Breast epithelium (tissue), 4 donors: ENCODE data around the gene SLC5A9. TPM values are rescaled to one million over a fixed set of nuclear protein-coding genes. Genes with fewer than 3 reads are reported as not detected.

ENCODE experiments used
- DNase-seq, 2 donors: peaks; one replicate each; pipeline ENCODE4 v3.0.0-alpha.2; 2019; ENCODE audit warnings: low spot score in 2 of 2
- H3K27ac ChIP-seq, 2 donors: fragments of 200-600 bp; sonication (generic) in 1 of 2; one replicate each; pipeline ENCODE4 v1.5.1; 2016 to 2019; ENCODE audit warnings: mild to moderate bottlenecking in 1 of 2
- H3K27me3 ChIP-seq, 2 donors: fragments of 200-600 bp; sonication (generic) in 1 of 2; one replicate each; pipeline versions ENCODE4 v1.5.1 to v1.6.0; 2017 to 2019; ENCODE audit warnings: control low read depth in 1 of 2, mild to moderate bottlenecking in 1 of 2
- H3K36me3 ChIP-seq: fragments of 200-600 bp; one replicate; pipeline ENCODE4 v1.5.1; 2019
- H3K4me1 ChIP-seq, 2 donors: fragments of 200-600 bp; sonication (generic); one replicate each; pipeline ENCODE4 v1.5.1; 2016 to 2019; ENCODE audit warnings: control low read depth in 1 of 2
- H3K4me3 ChIP-seq, 3 donors: fragments of 200-600 bp; sonication (generic); 1 replicate in 2 of 3; 2 replicates in 1 of 3; pipeline ENCODE4 v1.5.1; 2016 to 2019; ENCODE audit warnings: mild to moderate bottlenecking in 3 of 3, moderate library complexity in 2 of 3
- H3K9me3 ChIP-seq, 2 donors: fragments of 200-600 bp; sonication (generic) in 1 of 2; one replicate each; pipeline ENCODE4 v1.5.1; 2016 to 2019; ENCODE audit warnings: control low read depth in 1 of 2
- POLR2A ChIP-seq: fragments of 450-650 bp; IDR thresholded peaks from one replicate; pipeline ENCODE4 v1.6.1; 2016; ENCODE audit warnings: antibody characterized with exemption, mild to moderate bottlenecking, moderate library complexity
- POLR2AphosphoS5 ChIP-seq, 3 donors: sonication (generic); formaldehyde crosslinking; IDR thresholded peaks; one replicate each; pipeline ENCODE4 v1.6.1; 2017; ENCODE audit warnings: antibody characterized with exemption in 3 of 3
- intact Hi-C: fragments of 100-400 bp; cut with DNase I; formaldehyde crosslinking; loops from one replicate; pipeline ENCODE4 v1.15.1; 2023; ENCODE audit warnings: low total_unique reads
- total RNA-seq, 3 donors: library from RNA; depleted of rRNA; stranded (reverse); fragments of >200 nt; gene quantifications; one replicate each; pipeline ENCODE4 v1.1.0, GENCODE V29; 2016
- TF ChIP-seq, protein P1 (sequence below), 3 donors: fragments of 450-650 bp; IDR thresholded peaks; one replicate each; pipeline ENCODE4 v1.5.1; 2016 to 2017; ENCODE audit warnings: antibody characterized with exemption in 3 of 3, mild to moderate bottlenecking in 3 of 3, moderate library complexity in 3 of 3

Gene SLC5A9
- total RNA-seq, 3 donors from 2014 or later = 0.16 to 0.73 TPM; not detected in 1

DNA sequence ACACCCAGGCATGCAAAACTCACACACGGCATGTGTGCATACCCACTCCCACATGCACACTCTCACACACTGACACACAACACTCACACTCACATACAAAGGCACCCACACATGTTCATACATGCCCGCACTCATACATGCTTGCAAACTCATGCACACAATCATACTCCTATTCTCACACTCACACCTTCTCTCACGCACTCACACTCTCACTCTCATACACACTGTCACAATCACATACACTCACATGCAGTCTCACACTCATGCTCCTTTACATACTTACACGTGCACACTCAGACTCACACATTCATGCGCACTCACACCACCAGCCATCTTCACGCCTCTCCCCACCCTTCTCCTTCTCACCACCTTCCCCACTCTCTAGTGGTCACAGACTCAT is 3.1 kb downstream of the SLC5A9 start:
- no peak for TF ChIP-seq POLR2AphosphoS5 (IDR thresholded peaks at IDR 0.05)
- no peak for TF ChIP-seq POLR2A
- TF ChIP-seq, protein P1, sequence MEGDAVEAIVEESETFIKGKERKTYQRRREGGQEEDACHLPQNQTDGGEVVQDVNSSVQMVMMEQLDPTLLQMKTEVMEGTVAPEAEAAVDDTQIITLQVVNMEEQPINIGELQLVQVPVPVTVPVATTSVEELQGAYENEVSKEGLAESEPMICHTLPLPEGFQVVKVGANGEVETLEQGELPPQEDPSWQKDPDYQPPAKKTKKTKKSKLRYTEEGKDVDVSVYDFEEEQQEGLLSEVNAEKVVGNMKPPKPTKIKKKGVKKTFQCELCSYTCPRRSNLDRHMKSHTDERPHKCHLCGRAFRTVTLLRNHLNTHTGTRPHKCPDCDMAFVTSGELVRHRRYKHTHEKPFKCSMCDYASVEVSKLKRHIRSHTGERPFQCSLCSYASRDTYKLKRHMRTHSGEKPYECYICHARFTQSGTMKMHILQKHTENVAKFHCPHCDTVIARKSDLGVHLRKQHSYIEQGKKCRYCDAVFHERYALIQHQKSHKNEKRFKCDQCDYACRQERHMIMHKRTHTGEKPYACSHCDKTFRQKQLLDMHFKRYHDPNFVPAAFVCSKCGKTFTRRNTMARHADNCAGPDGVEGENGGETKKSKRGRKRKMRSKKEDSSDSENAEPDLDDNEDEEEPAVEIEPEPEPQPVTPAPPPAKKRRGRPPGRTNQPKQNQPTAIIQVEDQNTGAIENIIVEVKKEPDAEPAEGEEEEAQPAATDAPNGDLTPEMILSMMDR (IDR thresholded peaks at IDR 0.05) = no peak
- Histone ChIP-seq H3K27ac (no peak overlapping the region), H3K4me1 (no peaks in the 10 kb centered on the region), H3K27me3 (no peaks in the 10 kb centered on the region), H3K4me3 (no peak overlapping the region), H3K36me3 (no peaks in the 10 kb centered on the region), H3K9me3 (no peaks in the 10 kb centered on the region)
- no peak for DNase-seq
- intact Hi-C loops = no loop called here

DNA sequence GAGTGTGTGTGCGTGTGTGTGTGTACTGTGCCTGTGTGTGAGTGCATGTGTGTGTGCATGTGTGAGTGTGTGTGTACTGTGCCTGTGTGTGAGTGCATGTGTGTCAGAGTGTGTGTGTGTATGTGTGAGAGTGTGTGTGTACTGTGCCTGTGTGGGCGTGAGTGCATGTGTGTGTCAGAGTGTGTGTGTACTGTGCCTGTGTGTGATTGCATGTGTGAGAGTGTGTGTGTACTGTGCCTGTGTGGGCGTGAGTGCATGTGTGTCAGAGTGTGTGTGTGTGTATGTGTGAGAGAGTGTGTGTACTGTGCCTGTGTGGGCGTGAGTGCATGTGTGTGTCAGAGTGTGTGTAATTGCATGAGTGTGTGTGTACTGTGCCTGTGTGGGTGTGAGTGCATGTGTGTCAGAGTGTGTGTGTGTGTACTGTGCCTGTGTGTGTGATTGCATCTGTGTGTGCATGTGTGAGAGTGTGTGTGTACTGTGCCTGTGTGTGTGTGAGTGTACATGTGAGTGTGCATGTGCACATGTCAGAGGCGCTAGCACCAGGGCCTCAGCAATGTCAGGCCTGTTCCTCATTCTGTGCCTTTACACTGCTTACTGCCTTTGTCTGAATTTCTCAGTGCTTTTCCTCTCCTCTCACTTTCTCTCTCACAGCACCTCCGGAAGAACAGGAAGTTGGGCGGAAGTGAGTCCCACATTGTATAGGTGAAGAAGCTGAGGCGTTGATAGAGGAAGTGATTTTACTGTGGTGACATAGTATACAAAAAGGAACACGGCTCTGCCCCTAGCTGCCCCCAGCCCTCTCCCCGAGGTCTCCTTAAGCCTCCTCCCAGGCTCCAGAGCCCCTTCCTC is 4.9 kb downstream of the SLC5A9 start:
- Histone ChIP-seq H3K36me3 (no peaks in the 10 kb centered on the region), H3K4me3 (no peak overlapping the region), H3K4me1 (no peaks in the 10 kb centered on the region), H3K9me3 (no peaks in the 10 kb centered on the region), H3K27me3 (no peaks in the 10 kb centered on the region), H3K27ac (no peak overlapping the region)
- no peak for DNase-seq
- TF ChIP-seq POLR2A (no peak), POLR2AphosphoS5 (IDR thresholded peaks at IDR 0.05) (no peak)
- TF ChIP-seq, protein P1 (IDR thresholded peaks at IDR 0.05) = no peak
- intact Hi-C loops = no loop called here

DNA sequence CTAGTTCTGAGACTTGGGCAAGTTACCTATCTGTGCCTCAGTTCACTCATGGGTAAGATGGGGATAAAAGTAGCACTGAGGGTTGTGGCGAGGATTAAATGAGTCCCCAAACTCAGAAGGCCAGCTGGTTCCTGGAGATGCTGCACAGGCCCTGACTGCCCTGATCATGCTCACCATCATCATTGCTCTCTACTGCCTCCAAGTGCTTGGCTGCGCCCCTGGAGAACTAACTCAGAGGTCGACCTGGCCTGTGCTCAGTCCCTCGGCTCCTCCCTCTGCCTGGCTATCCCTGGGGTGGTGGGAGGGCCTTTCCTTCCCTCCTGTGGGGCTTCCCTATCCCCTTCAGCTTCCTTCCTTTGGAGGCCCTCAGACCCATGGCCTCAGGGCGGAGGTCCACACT is 5.6 kb downstream of the SLC5A9 start:
- H3K36me3 ChIP-seq = no peaks in the 10 kb centered on the region
- no peak overlapping the region for H3K27ac ChIP-seq
- intact Hi-C loops = no loop called here
- H3K4me1 ChIP-seq = no peaks in the 10 kb centered on the region
- DNase-seq = no peak
- H3K4me3 ChIP-seq = no peak overlapping the region
- H3K27me3 ChIP-seq = no peaks in the 10 kb centered on the region
- H3K9me3 ChIP-seq = no peaks in the 10 kb centered on the region
- TF ChIP-seq, protein P1 (IDR thresholded peaks at IDR 0.05) = no peak
- TF ChIP-seq POLR2AphosphoS5 (IDR thresholded peaks at IDR 0.05) = no peak
- no peak for TF ChIP-seq POLR2A

DNA sequence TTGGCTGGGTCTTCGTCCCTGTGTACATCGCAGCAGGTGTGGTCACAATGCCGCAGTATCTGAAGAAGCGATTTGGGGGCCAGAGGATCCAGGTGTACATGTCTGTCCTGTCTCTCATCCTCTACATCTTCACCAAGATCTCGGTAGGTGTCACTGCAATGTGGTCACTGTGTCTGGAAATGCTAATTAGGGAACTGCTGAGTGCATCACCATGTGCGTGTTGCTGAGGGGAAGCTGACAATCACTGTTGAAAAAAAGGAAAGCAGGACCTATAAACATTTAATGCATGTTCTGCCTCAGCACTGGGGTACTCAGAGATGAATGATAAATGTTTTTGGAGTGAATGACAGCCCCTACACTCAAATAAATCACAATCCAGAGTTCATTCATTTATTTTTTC is 6.8 kb downstream of the SLC5A9 start:
- TF ChIP-seq, protein P1 (IDR thresholded peaks at IDR 0.05) = no peak
- TF ChIP-seq POLR2AphosphoS5 (IDR thresholded peaks at IDR 0.05) (no peak), POLR2A (no peak)
- Histone ChIP-seq H3K27me3 (no peaks in the 10 kb centered on the region), H3K36me3 (no peaks in the 10 kb centered on the region), H3K9me3 (no peaks in the 10 kb centered on the region), H3K4me3 (no peak overlapping the region), H3K27ac (no peak overlapping the region), H3K4me1 (no peaks in the 10 kb centered on the region)
- intact Hi-C loops = no loop called here
- no peak for DNase-seq

DNA sequence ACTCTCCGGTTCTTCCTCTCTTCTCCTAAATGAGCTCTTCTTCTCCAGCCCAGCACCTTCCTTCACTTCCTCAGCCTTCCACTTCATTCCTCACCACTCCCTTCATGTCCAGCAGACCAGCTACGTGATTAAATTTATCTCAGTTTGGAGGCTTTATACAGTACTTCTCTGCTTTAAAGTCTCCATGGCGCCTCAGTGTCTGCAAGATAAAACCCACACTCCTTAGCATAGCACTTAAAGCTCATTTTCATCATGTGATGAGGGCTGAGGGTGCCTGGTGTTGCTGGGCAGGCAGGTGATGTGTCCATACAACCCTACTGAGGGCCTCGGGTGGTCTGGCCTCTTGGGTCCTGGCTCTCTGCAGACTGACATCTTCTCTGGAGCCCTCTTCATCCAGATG is 7.7 kb downstream of the SLC5A9 start:
- no peak overlapping the region for H3K4me3 ChIP-seq
- TF ChIP-seq, protein P1 (IDR thresholded peaks at IDR 0.05) = no peak
- no peak for TF ChIP-seq POLR2AphosphoS5 (IDR thresholded peaks at IDR 0.05)
- no peak for TF ChIP-seq POLR2A
- H3K9me3 ChIP-seq = no peaks in the 10 kb centered on the region
- H3K4me1 ChIP-seq = no peaks in the 10 kb centered on the region
- H3K36me3 ChIP-seq = no peaks in the 10 kb centered on the region
- intact Hi-C loops = no loop called here
- no peak overlapping the region for H3K27ac ChIP-seq
- H3K27me3 ChIP-seq = no peaks in the 10 kb centered on the region
- DNase-seq = no peak
